ENCODE measurements around the gene BCAS3.

GRCh38 chr17:60704170-60704569, 26.5 kb downstream of the BCAS3 start:
- no peak for TF ChIP-seq TAF1 (IDR thresholded peaks at IDR 0.05; ENCODE audit: low read depth)
- no peak for TF ChIP-seq FOXM1 (IDR thresholded peaks at IDR 0.05; ENCODE audit: borderline replicate concordance, low read depth)
- no peak for TF ChIP-seq USF1 (IDR thresholded peaks at IDR 0.05)
- no peak for TF ChIP-seq CEBPB (IDR thresholded peaks at IDR 0.05)
- TF ChIP-seq MAX (IDR thresholded peaks at IDR 0.05) = no peak
- TF ChIP-seq EP300 (IDR thresholded peaks at IDR 0.05; ENCODE audit: borderline replicate concordance) = no peak
- TF ChIP-seq REST (IDR thresholded peaks at IDR 0.05; ENCODE audit: low read depth) = no peak
- no peak for TF ChIP-seq EGR1 (IDR thresholded peaks at IDR 0.05)
- TF ChIP-seq TEAD4 (IDR thresholded peaks at IDR 0.05) = no peak
- no peak for TF ChIP-seq CREB1 (IDR thresholded peaks at IDR 0.05; ENCODE audit: low read depth)
- no peak for TF ChIP-seq TCF12 (IDR thresholded peaks at IDR 0.05; ENCODE audit: low read depth)
- TF ChIP-seq YY1 (IDR thresholded peaks at IDR 0.05; ENCODE audit: low read depth) = no peak

Measured in Ishikawa (cell line).